Transverse colon (tissue), 4 donors: ENCODE results near the gene RAD23B. TPM values are rescaled to one million over a fixed set of nuclear protein-coding genes. Genes with fewer than 3 reads are reported as not detected.

Experiments
- DNase-seq: peaks from one replicate; pipeline ENCODE4 v3.0.0-alpha.2; 2019
- H3K27ac ChIP-seq, 4 donors: fragments of 200-600 bp; sonication (generic); 2 replicates each; pipeline ENCODE4 v1.5.1; 2016 to 2018; ENCODE audit warnings: inconsistent platforms in 4 of 4
- H3K27me3 ChIP-seq: fragments of 200-600 bp; sonication (generic); 2 replicates; pipeline ENCODE4 v1.5.1; 2017; ENCODE audit warnings: inconsistent platforms
- H3K36me3 ChIP-seq, 4 donors: fragments of 200-600 bp; sonication (generic); 2 replicates each; pipeline ENCODE4 v1.5.1; 2017 to 2019; ENCODE audit warnings: inconsistent platforms in 4 of 4
- H3K4me1 ChIP-seq, 4 donors: fragments of 200-600 bp; sonication (generic); 2 replicates each; pipeline ENCODE4 v1.5.1; 2017 to 2020; ENCODE audit warnings: inconsistent platforms in 4 of 4
- H3K4me3 ChIP-seq, 4 donors: fragments of 200-600 bp; sonication (generic); 1 replicate in 1 of 4; 2 replicates in 3 of 4; pipeline versions ENCODE4 v1.5.1 to v1.6.1; 2017 to 2019; ENCODE audit warnings: inconsistent platforms in 4 of 4
- H3K9me3 ChIP-seq, 2 donors: fragments of 200-600 bp; sonication (generic); 2 replicates each; pipeline ENCODE4 v1.5.1; 2017 to 2019; ENCODE audit warnings: inconsistent platforms in 2 of 2
- CTCF ChIP-seq, 5 experiments: fragments of 200-600 bp in 3 of 5; fragments of 450-650 bp in 2 of 5; sonication (generic) in 3 of 5; IDR thresholded peaks; 1 replicate in 2 of 5; 2 replicates in 3 of 5; pipeline ENCODE4 v1.5.1; 2016 to 2017; ENCODE audit warnings: antibody characterized with exemption in 5 of 5, inconsistent platforms in 3 of 5, mild to moderate bottlenecking in 2 of 5, moderate library complexity in 1 of 5
- EP300 ChIP-seq: sonication (generic); formaldehyde crosslinking; IDR thresholded peaks from one replicate; pipeline ENCODE4 v1.6.1; 2017; ENCODE audit warnings: antibody characterized with exemption, low read depth
- POLR2A ChIP-seq: fragments of 450-650 bp; IDR thresholded peaks from one replicate; pipeline ENCODE4 v1.6.1; 2016; ENCODE audit warnings: antibody characterized with exemption, mild to moderate bottlenecking, moderate library complexity
- POLR2AphosphoS5 ChIP-seq, 3 donors: sonication (generic); formaldehyde crosslinking; IDR thresholded peaks; one replicate each; pipeline ENCODE4 v1.6.1; 2016; ENCODE audit warnings: antibody characterized with exemption in 3 of 3
- WGBS, 2 donors: methylation state at CpG; one replicate each; pipeline ENCODE4 v1.1.5; 2018; ENCODE audit warnings: low coverage in 1 of 2; 5-methylcytosine and 5-hydroxymethylcytosine counted together
- in situ Hi-C, 4 donors: fragments of 200-750 bp; cut with MboI; loops; one replicate each; pipeline versions ENCODE4 v1.15.0 to v1.15.1; 2017; ENCODE audit warnings: low sequenced_read_pairs in 3 of 4, low pct_ligation_motif_present in 1 of 4, low pct_unique_long_range_greater_than_20kb in 1 of 4
- intact Hi-C: fragments of 100-400 bp; cut with DNase I; formaldehyde crosslinking; loops from one replicate; pipeline ENCODE4 v1.15.1; 2023; ENCODE audit warnings: low total_unique reads
- total RNA-seq, 4 donors: library from RNA; depleted of rRNA; stranded (reverse); fragments of >200 nt; gene quantifications; one replicate each; pipeline ENCODE4 v1.1.0, GENCODE V29; 2016

Gene RAD23B
- total RNA-seq, 4 donors from 2014 or later: 41.8 to 75.2 (median 54.9) TPM

- no peak overlapping the region for H3K27ac ChIP-seq
- TF ChIP-seq CTCF (IDR thresholded peaks at IDR 0.05) (no peak), EP300 (no peak)
- no peak for DNase-seq
- in situ Hi-C loops (no loop called here), intact Hi-C loops (no loop called here)
- 71 to 85% methylated on average over 1 of the region's 1 CpG for WGBS, 2 donors
- H3K27me3 ChIP-seq: no peaks in the 10 kb centered on the region
- H3K36me3 ChIP-seq: peaks cover 0 to 18% (median 3%) of the 10 kb centered on the region in 4 donors
- H3K9me3 ChIP-seq: no peaks in the 10 kb centered on the region
- H3K4me3 ChIP-seq: no peak overlapping the region
- H3K4me1 ChIP-seq: no peaks in the 10 kb centered on the region
Measured at GRCh38 chr9:107313555-107314096, 30.5 kb downstream of the RAD23B start.

GRCh38 chr9:107314763-107315162 lies 31.7 kb downstream of the RAD23B start:
- H3K9me3 ChIP-seq: no peaks in the 10 kb centered on the region
- in situ Hi-C loops (no loop called here), intact Hi-C loops (no loop called here)
- TF ChIP-seq CTCF (IDR thresholded peaks at IDR 0.05) (no peak), EP300 (no peak)
- peaks cover 0 to 25% (median 3%) of the 10 kb centered on the region in 4 donors for H3K36me3 ChIP-seq
- no peaks in the 10 kb centered on the region for H3K4me1 ChIP-seq
- H3K27ac ChIP-seq: no peak overlapping the region
- H3K27me3 ChIP-seq: no peaks in the 10 kb centered on the region
- 49 to 100% methylated on average over 1 of the region's 1 CpG for WGBS, 2 donors
- no peak overlapping the region for H3K4me3 ChIP-seq
- DNase-seq: no peak

GRCh38 chr9:107316795-107317661 lies 33.9 kb downstream of the RAD23B start:
- Histone ChIP-seq H3K9me3 (no peaks in the 10 kb centered on the region), H3K27me3 (no peaks in the 10 kb centered on the region), H3K4me1 (no peaks in the 10 kb centered on the region), H3K27ac (no peak overlapping the region), H3K4me3 (no peak overlapping the region), H3K36me3 (peaks cover 0 to 27% (median 4%) of the 10 kb centered on the region in 4 donors)
- intact Hi-C loops: no loop called here
- in situ Hi-C loops: no loop called here
- no peak for TF ChIP-seq POLR2A
- no peak for TF ChIP-seq EP300
- TF ChIP-seq POLR2AphosphoS5 (IDR thresholded peaks at IDR 0.05): no peak
- TF ChIP-seq CTCF (IDR thresholded peaks at IDR 0.05): no peak
- no peak for DNase-seq
- WGBS, 2 donors: 87 to 92% methylated on average over 5 of the region's 5 CpGs

- H3K4me1 ChIP-seq: no peaks in the 10 kb centered on the region
- no peaks in the 10 kb centered on the region for H3K27me3 ChIP-seq
- no peak overlapping the region for H3K4me3 ChIP-seq
- intact Hi-C loops (no loop called here), in situ Hi-C loops (no loop called here)
- no peak for DNase-seq
- TF ChIP-seq EP300 (no peak), POLR2A (no peak), CTCF (IDR thresholded peaks at IDR 0.05) (no peak), POLR2AphosphoS5 (IDR thresholded peaks at IDR 0.05) (no peak)
- H3K9me3 ChIP-seq: no peaks in the 10 kb centered on the region
- H3K36me3 ChIP-seq: peaks cover 0 to 49% (median 19%) of the 10 kb centered on the region in 4 donors
- WGBS, 2 donors: 91 to 95% methylated on average over 5 of the region's 5 CpGs
- H3K27ac ChIP-seq: no peak overlapping the region
Measured at GRCh38 chr9:107322643-107323042, 39.6 kb downstream of the RAD23B start.
